Measurements from ENCODE around the gene C7.

Gene C7

DNA sequence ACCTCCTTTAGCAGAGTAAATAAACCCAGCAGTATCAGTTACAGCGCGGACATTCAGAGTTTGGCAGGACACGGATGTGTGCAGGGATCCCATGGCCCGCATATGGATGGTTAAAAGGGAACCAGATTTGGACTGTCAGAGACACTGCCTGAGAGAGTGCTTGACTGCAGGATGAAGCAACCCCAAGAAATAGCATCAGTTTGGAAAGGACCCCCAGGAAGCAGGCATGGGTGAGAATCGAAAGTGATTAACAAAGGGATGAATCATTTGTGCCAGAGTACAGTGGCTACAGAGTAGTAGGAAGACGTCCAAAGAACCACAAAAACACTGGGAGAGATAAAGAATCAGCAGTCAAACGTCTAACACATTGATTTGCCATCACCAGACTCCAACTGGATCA lies 5.5 kb downstream of the C7 start (continued):
- TF ChIP-seq, protein P1, sequence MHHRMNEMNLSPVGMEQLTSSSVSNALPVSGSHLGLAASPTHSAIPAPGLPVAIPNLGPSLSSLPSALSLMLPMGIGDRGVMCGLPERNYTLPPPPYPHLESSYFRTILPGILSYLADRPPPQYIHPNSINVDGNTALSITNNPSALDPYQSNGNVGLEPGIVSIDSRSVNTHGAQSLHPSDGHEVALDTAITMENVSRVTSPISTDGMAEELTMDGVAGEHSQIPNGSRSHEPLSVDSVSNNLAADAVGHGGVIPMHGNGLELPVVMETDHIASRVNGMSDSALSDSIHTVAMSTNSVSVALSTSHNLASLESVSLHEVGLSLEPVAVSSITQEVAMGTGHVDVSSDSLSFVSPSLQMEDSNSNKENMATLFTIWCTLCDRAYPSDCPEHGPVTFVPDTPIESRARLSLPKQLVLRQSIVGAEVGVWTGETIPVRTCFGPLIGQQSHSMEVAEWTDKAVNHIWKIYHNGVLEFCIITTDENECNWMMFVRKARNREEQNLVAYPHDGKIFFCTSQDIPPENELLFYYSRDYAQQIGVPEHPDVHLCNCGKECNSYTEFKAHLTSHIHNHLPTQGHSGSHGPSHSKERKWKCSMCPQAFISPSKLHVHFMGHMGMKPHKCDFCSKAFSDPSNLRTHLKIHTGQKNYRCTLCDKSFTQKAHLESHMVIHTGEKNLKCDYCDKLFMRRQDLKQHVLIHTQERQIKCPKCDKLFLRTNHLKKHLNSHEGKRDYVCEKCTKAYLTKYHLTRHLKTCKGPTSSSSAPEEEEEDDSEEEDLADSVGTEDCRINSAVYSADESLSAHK (tag by site-specific recombination; IDR thresholded peaks at IDR 0.05) = no peak

DNA sequence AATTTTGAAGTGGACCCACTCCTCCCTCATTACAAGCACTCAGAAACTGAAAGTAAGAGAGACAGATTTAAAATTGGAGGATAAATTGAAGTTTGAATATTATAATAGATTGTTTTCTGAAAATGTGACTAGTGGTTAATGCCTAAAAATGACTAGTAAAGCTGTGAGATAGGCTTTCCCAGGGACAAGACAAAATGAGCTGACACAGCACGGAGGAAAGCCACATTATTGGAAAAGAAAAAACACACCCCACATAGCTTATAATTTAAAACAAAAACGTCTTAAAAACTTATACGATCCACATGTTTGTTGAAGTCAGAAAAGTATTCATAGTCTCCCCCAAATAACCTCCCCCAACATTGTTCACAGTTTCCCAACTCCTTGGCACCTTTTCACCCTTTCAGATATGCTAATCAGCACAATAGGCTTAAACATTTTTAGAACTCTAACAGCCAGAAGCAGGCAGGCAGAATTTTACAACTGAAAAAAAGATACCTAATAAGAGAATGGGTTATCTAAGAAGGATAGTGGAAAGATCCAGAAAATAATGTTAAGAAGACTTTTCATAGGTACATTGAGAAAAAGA lies 6.1 kb downstream of the C7 start:
- Histone ChIP-seq H3K27ac (ENCODE audit: extremely low read depth, low read depth, low read length) (no peak overlapping the region), H3K9me3 (ENCODE audit: control insufficient read depth, insufficient read depth, low read depth, low read length) (no peaks in the 10 kb centered on the region), H3K36me3 (ENCODE audit: control insufficient read depth in 2 of 2, insufficient read depth in 1 of 2, low read length in 2 of 2) (no peaks in the 10 kb centered on the region), H3K4me3 (ENCODE audit: low read depth, low read length) (no peak overlapping the region), H3K4me1 (ENCODE audit: control insufficient read depth, insufficient read depth, low read length) (no peaks in the 10 kb centered on the region)
- TF ChIP-seq, protein P2, sequence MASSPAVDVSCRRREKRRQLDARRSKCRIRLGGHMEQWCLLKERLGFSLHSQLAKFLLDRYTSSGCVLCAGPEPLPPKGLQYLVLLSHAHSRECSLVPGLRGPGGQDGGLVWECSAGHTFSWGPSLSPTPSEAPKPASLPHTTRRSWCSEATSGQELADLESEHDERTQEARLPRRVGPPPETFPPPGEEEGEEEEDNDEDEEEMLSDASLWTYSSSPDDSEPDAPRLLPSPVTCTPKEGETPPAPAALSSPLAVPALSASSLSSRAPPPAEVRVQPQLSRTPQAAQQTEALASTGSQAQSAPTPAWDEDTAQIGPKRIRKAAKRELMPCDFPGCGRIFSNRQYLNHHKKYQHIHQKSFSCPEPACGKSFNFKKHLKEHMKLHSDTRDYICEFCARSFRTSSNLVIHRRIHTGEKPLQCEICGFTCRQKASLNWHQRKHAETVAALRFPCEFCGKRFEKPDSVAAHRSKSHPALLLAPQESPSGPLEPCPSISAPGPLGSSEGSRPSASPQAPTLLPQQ (tag by site-specific recombination; IDR thresholded peaks at IDR 0.05) = no peak
- TF ChIP-seq ZBTB21 (tag by site-specific recombination; IDR thresholded peaks at IDR 0.05) = no peak
- TF ChIP-seq ZNF610 (tag by site-specific recombination; IDR thresholded peaks at IDR 0.05; ENCODE audit: borderline replicate concordance) = no peak
- TF ChIP-seq ZNF561 (tag by site-specific recombination; IDR thresholded peaks at IDR 0.05; ENCODE audit: borderline replicate concordance) = no peak
- no peak for TF ChIP-seq ZNF629 (tag by site-specific recombination; IDR thresholded peaks at IDR 0.05)
- TF ChIP-seq ZNF791 (tag by site-specific recombination; IDR thresholded peaks at IDR 0.05) = no peak
- TF ChIP-seq, protein P3, sequence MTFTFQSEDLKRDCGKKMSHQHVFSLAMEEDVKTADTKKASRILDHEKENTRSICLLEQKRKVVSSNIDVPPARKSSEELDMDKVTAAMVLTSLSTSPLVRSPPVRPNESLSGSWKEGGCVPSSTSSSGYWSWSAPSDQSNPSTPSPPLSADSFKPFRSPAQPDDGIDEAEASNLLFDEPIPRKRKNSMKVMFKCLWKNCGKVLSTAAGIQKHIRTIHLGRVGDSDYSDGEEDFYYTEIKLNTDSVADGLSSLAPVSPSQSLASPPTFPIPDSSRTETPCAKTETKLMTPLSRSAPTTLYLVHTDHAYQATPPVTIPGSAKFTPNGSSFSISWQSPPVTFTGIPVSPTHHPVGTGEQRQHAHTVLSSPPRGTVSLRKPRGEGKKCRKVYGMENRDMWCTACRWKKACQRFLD (tag by site-specific recombination; IDR thresholded peaks at IDR 0.05) = no peak
- no peak for TF ChIP-seq ZNF621 (tag by site-specific recombination; IDR thresholded peaks at IDR 0.05)
- ChIA-PET CTCF (interaction anchor here (1.9 kb wide), 1 partner anchor 11 kb away, joined by 12 read pairs; no protein-coding TSS in a partner anchor), POLR2A (no interaction called here)

DNA sequence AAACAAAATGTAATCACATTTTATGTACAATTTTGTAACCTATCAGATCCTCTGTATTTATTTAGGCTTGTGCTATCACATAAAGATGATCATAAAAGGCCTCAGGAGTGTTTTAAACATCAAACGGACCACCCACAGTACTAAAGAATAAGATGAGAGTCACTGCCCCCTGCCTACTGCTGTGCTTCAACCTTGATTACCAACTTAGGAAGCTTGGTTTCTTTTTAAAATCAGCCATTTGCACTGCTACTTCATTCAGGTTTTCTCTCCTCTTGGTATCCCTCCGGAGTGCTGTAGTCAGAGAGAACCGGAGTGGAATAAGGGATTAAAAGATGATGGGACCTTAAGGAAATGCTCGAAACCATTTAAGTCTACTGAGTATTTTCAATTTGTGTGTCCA lies 6.9 kb downstream of the C7 start:
- TF ChIP-seq ZNF266 (tag by site-specific recombination; IDR thresholded peaks at IDR 0.05; ENCODE audit: low read depth) (no peak), ZNF157 (tag by site-specific recombination; IDR thresholded peaks at IDR 0.05) (no peak), ZNF777 (tag by site-specific recombination; IDR thresholded peaks at IDR 0.05; ENCODE audit: borderline replicate concordance) (no peak), ZNF843 (tag by site-specific recombination; IDR thresholded peaks at IDR 0.05) (no peak), GLIS1 (tag by site-specific recombination; IDR thresholded peaks at IDR 0.05) (no peak), ZNF677 (tag by site-specific recombination; IDR thresholded peaks at IDR 0.05) (no peak), ZNF354C (tag by site-specific recombination; IDR thresholded peaks at IDR 0.05; ENCODE audit: borderline replicate concordance, low read depth) (no peak), ZNF624 (tag by site-specific recombination; IDR thresholded peaks at IDR 0.05) (no peak)
- TF ChIP-seq, protein P4, sequence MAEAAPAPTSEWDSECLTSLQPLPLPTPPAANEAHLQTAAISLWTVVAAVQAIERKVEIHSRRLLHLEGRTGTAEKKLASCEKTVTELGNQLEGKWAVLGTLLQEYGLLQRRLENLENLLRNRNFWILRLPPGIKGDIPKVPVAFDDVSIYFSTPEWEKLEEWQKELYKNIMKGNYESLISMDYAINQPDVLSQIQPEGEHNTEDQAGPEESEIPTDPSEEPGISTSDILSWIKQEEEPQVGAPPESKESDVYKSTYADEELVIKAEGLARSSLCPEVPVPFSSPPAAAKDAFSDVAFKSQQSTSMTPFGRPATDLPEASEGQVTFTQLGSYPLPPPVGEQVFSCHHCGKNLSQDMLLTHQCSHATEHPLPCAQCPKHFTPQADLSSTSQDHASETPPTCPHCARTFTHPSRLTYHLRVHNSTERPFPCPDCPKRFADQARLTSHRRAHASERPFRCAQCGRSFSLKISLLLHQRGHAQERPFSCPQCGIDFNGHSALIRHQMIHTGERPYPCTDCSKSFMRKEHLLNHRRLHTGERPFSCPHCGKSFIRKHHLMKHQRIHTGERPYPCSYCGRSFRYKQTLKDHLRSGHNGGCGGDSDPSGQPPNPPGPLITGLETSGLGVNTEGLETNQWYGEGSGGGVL (tag by site-specific recombination; IDR thresholded peaks at IDR 0.05) = no peak
- TF ChIP-seq, protein P5, sequence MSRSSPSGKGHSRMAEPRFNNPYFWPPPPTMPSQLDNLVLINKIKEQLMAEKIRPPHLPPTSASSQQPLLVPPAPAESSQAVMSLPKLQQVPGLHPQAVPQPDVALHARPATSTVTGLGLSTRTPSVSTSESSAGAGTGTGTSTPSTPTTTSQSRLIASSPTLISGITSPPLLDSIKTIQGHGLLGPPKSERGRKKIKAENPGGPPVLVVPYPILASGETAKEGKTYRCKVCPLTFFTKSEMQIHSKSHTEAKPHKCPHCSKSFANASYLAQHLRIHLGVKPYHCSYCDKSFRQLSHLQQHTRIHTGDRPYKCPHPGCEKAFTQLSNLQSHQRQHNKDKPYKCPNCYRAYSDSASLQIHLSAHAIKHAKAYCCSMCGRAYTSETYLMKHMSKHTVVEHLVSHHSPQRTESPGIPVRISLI (tag by site-specific recombination; IDR thresholded peaks at IDR 0.05) = no peak
- TF ChIP-seq, protein P6, sequence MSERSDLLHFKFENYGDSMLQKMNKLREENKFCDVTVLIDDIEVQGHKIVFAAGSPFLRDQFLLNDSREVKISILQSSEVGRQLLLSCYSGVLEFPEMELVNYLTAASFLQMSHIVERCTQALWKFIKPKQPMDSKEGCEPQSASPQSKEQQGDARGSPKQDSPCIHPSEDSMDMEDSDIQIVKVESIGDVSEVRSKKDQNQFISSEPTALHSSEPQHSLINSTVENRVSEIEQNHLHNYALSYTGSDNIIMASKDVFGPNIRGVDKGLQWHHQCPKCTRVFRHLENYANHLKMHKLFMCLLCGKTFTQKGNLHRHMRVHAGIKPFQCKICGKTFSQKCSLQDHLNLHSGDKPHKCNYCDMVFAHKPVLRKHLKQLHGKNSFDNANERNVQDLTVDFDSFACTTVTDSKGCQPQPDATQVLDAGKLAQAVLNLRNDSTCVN (tag by site-specific recombination; optimal IDR thresholded peaks at IDR 0.05) = no peak
- TF ChIP-seq, protein P7, sequence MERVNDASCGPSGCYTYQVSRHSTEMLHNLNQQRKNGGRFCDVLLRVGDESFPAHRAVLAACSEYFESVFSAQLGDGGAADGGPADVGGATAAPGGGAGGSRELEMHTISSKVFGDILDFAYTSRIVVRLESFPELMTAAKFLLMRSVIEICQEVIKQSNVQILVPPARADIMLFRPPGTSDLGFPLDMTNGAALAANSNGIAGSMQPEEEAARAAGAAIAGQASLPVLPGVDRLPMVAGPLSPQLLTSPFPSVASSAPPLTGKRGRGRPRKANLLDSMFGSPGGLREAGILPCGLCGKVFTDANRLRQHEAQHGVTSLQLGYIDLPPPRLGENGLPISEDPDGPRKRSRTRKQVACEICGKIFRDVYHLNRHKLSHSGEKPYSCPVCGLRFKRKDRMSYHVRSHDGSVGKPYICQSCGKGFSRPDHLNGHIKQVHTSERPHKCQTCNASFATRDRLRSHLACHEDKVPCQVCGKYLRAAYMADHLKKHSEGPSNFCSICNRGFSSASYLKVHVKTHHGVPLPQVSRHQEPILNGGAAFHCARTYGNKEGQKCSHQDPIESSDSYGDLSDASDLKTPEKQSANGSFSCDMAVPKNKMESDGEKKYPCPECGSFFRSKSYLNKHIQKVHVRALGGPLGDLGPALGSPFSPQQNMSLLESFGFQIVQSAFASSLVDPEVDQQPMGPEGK (tag by site-specific recombination; IDR thresholded peaks at IDR 0.05) = no peak
- ChIA-PET POLR2A (no interaction called here), CTCF (interaction anchor here (1.9 kb wide), 1 partner anchor 12 kb away, joined by 12 read pairs; no protein-coding TSS in a partner anchor)
- H3K4me1 ChIP-seq (ENCODE audit: control insufficient read depth, insufficient read depth, low read length) = no peaks in the 10 kb centered on the region
- H3K27ac ChIP-seq (ENCODE audit: extremely low read depth, low read depth, low read length) = no peak overlapping the region
- no peaks in the 10 kb centered on the region for H3K9me3 ChIP-seq (ENCODE audit: control insufficient read depth, insufficient read depth, low read depth, low read length)
- H3K36me3 ChIP-seq (ENCODE audit: control insufficient read depth in 2 of 2, insufficient read depth in 1 of 2, low read length in 2 of 2) = no peaks in the 10 kb centered on the region
- H3K4me3 ChIP-seq (ENCODE audit: low read depth, low read length) = no peak overlapping the region
